ENCODE data around the gene NUDC. TPM values are rescaled to one million over a fixed set of nuclear protein-coding genes. Genes with fewer than 3 reads are reported as not detected.

NUDC gene
- total and polyA plus RNA-seq, 2 of the 13 experiments (the other 11 are each of a cell fraction or from before 2014, with no cell fraction given), result 34.7 to 104 TPM

- TF ChIP-seq ZNF710 (CRISPR knock-in tag; IDR thresholded peaks at IDR 0.05; ENCODE audit: borderline replicate concordance), result no peak
- TF ChIP-seq, protein P1, sequence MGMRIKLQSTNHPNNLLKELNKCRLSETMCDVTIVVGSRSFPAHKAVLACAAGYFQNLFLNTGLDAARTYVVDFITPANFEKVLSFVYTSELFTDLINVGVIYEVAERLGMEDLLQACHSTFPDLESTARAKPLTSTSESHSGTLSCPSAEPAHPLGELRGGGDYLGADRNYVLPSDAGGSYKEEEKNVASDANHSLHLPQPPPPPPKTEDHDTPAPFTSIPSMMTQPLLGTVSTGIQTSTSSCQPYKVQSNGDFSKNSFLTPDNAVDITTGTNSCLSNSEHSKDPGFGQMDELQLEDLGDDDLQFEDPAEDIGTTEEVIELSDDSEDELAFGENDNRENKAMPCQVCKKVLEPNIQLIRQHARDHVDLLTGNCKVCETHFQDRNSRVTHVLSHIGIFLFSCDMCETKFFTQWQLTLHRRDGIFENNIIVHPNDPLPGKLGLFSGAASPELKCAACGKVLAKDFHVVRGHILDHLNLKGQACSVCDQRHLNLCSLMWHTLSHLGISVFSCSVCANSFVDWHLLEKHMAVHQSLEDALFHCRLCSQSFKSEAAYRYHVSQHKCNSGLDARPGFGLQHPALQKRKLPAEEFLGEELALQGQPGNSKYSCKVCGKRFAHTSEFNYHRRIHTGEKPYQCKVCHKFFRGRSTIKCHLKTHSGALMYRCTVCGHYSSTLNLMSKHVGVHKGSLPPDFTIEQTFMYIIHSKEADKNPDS (CRISPR knock-in tag; IDR thresholded peaks at IDR 0.05), result no peak
- TF ChIP-seq ZBTB1 (CRISPR knock-in tag; IDR thresholded peaks at IDR 0.05; ENCODE audit: borderline replicate concordance), result no peak
- TF ChIP-seq, protein P2, sequence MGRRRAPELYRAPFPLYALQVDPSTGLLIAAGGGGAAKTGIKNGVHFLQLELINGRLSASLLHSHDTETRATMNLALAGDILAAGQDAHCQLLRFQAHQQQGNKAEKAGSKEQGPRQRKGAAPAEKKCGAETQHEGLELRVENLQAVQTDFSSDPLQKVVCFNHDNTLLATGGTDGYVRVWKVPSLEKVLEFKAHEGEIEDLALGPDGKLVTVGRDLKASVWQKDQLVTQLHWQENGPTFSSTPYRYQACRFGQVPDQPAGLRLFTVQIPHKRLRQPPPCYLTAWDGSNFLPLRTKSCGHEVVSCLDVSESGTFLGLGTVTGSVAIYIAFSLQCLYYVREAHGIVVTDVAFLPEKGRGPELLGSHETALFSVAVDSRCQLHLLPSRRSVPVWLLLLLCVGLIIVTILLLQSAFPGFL (CRISPR knock-in tag; IDR thresholded peaks at IDR 0.05), result no peak
- peak; percentile 73 for TF ChIP-seq RBFOX2 (IDR thresholded peaks at IDR 0.05; ENCODE audit: low read depth, low read length)
- TF ChIP-seq ZNF44 (CRISPR knock-in tag; IDR thresholded peaks at IDR 0.05), result no peak
- TF ChIP-seq SP5 (CRISPR knock-in tag; IDR thresholded peaks at IDR 0.05; ENCODE audit: borderline replicate concordance, low read depth), result no peak
- no peak for TF ChIP-seq REL (CRISPR knock-in tag; conservative IDR thresholded peaks at IDR 0.05)
- no peak for TF ChIP-seq ZNF251 (CRISPR knock-in tag; IDR thresholded peaks at IDR 0.05)
- TF ChIP-seq ZNF547 (CRISPR knock-in tag; IDR thresholded peaks at IDR 0.05), result peak; percentile 14; the same call in 1 of the 2 replicates
- peak; percentile 22; the same call in 1 of the 2 replicates for TF ChIP-seq ZNF776 (CRISPR knock-in tag; IDR thresholded peaks at IDR 0.05)
- no peak for TF ChIP-seq BHLHE40 (IDR thresholded peaks at IDR 0.05; ENCODE audit: low read length)
- no peak for TF ChIP-seq HDAC2 (CRISPR knock-in tag; IDR thresholded peaks at IDR 0.05)
- no peak for TF ChIP-seq NFKB2 (CRISPR knock-in tag; IDR thresholded peaks at IDR 0.05; ENCODE audit: borderline replicate concordance)
- TF ChIP-seq IRF1 (CRISPR knock-in tag; IDR thresholded peaks at IDR 0.05; ENCODE audit: low read depth), result no peak
- TF ChIP-seq MTA1 (CRISPR knock-in tag; IDR thresholded peaks at IDR 0.05; ENCODE audit: borderline replicate concordance), result peak; percentile 94; the same call in 1 of the 2 replicates
- TF ChIP-seq ZFP41 (CRISPR knock-in tag; IDR thresholded peaks at IDR 0.05; ENCODE audit: borderline replicate concordance), result no peak
- no peak for TF ChIP-seq ZNF660 (CRISPR knock-in tag; IDR thresholded peaks at IDR 0.05; ENCODE audit: borderline replicate concordance, low read depth)
- TF ChIP-seq ZNF556 (CRISPR knock-in tag; IDR thresholded peaks at IDR 0.05; ENCODE audit: borderline replicate concordance), result 0 out of 2 replicates have a peak, but pooled peaks have one; percentile 41
- peak; percentile 46 for TF ChIP-seq YEATS2 (CRISPR knock-in tag; IDR thresholded peaks at IDR 0.05; ENCODE audit: borderline replicate concordance)
- no peak for TF ChIP-seq ZKSCAN5 (CRISPR knock-in tag; IDR thresholded peaks at IDR 0.05)
Measured at GRCh38 chr1:26959722-26960624, 38.4 kb downstream of the NUDC start, which contains the start of gene KDF1 (continued).

Data from HepG2 (cell line).